GM21447 (cell line): ENCODE measurements around the gene WFDC1.
"Not testable (repeated sequence)": the region's sequence is repeated elsewhere in the genome, so short reads cannot be mapped to it uniquely, and the experiment has no call there.

Experiments
- ATAC-seq: cut with Tn5 transposase; IDR thresholded peaks from one replicate; pipeline ENCODE4 v1.9.1; 2021; ENCODE audit not compliant: unreplicated experiment

WFDC1 gene

DNA sequence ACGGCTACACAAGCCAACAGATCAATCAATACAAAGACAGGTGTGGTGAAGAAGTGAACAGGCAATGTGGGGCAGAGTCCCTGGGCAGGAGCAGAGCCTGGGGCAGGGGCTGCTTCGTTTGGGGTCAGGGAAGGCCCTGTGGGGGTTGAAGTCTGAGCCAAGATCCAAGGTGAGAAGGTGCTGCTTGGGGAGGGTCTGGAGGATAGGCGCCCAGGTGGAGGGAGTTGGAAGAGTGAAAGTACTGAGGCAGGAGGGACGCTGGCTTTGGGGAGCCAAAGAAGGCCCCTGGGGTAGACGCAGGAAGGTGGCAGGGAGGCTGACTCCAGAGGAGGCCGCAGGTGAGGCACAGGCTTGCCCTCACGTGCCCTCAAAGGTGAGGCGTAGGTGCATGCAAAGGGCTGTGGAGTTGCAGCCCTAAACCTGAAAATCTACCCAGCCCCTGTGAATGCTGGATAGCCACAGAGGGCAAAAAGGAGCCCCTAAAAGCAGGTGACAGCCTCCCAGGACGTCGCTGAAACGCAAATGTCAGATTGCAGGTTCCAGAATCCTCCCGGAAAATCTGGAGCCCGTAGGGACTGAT is 33.3 kb downstream of the WFDC1 start:
- ATAC-seq: no peak

- no peak for ATAC-seq
Observed at GRCh38 chr16:84329016-84329415, 34.3 kb downstream of the WFDC1 start.

- ATAC-seq: no peak
Observed at GRCh38 chr16:84329843-84330684, 35.4 kb downstream of the WFDC1 start.

GRCh38 chr16:84330685-84331050 is 36.0 kb downstream of the WFDC1 start:
- ATAC-seq: no peak

GRCh38 chr16:84331998-84332780 is 37.5 kb downstream of the WFDC1 start:
- no peak for ATAC-seq

DNA sequence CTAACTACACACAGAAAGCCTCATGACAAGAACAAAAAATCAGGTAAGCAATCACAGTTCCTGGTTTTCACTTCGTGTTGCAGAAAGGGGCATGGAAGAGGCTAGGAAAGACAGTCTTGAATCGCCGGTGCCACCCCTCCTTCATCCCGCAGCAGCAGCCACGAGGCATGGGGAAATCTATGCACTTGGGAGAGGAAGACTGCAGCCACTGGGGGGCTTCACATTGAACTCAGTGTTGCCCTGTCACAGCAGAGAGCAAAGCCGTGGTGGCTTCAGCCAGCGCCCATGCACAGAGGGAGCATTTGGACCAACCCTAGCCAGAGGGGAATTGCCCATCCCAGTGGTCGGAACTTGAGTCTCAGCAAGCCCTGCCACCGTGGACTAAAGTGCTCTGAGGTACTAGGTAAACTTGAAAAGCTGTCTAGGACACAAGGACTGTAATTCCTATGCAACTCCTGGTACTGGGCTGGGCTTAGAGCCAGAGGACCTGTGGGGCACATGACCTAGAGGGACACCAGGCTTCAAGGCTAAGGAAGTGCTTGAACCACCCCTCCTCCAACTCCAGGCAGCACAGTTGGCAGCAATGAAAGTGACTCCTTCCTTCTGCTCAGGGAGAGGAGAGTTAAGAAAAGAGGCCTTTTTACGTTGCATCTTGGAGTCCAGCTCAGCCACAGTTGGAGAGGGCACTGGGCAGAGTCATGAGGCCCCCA is 38.5 kb downstream of the WFDC1 start:
- no peak for ATAC-seq

DNA sequence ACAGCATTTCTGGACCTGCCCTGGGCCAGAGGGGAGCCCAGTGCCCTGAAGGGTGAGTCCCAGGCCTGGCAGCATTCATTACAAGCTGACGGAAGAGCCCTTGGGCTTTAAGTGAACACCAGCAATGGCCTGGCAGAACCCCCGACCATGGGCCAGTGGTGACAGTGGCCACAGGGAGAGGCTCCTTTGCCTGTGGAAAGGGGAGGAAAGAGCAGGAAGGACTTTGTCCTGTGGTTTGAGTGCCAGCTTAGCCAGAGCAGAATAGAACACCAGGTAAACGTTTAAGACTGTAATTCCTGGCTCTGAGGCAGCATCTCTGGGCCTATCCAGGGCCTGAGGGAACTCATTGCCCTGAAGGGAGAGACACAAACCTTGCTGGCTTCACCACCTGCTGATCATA is 39.4 kb downstream of the WFDC1 start:
- ATAC-seq: no peak

DNA sequence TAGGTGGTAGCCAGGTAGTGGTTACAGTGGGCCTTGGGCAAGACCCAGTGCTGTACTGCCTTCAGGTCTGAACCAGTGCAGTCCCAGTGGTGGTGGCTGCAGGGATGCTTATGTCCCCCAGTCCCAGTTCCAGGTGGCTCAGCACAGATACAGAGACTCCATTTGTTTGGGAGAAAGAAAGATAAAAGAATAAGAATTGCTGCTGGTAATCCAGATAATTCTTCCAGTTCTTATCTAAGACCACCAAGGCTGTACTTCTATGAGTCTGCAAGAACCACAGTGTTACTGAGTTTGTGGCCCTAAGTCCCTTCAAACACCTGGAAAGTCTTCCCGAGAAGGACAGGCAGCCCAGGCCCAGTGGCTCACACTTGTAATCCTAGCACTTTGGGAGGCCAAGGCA is 39.8 kb downstream of the WFDC1 start:
- ATAC-seq: no peak

DNA sequence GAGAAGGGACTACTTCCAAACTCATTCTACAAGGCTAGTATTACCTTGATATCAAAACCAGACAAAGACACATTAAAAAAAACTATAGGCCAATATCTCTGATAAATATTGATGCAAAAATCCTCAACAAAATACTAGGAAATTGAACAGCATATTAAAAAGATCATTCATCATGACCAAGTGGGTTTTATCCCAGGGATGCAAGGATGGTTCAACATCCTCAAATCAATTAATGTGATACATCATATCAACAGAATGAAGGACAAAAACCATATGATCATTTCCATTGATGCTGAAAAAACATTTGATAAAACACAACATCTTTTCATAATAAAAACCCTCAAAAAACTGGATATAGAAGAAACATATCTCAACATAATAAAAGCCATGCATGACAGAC is 42.6 kb downstream of the WFDC1 start:
- not testable (repeated sequence) for ATAC-seq

DNA sequence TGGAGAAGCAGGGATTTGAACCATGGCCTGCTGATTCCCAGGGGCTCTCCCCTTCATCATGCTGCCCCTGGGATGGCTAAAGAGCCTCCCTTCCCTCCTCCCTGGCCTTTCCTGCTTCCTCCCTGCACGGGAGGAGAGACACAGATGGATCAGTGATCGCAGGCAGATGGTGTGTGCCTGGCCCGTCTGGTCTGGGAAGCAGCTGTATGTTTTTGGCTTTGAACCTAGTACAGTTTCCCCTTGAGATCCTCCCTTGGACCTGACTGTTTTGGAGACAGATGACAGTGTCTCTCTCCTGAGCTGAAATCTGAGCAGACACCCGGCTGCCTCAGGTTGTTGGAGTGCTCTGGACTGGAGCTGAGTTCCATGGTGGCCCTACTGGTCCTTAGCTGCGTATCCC is 44.6 kb downstream of the WFDC1 start:
- no peak for ATAC-seq

GRCh38 chr16:84339766-84340165 is 45.1 kb downstream of the WFDC1 start:
- ATAC-seq: no peak

DNA sequence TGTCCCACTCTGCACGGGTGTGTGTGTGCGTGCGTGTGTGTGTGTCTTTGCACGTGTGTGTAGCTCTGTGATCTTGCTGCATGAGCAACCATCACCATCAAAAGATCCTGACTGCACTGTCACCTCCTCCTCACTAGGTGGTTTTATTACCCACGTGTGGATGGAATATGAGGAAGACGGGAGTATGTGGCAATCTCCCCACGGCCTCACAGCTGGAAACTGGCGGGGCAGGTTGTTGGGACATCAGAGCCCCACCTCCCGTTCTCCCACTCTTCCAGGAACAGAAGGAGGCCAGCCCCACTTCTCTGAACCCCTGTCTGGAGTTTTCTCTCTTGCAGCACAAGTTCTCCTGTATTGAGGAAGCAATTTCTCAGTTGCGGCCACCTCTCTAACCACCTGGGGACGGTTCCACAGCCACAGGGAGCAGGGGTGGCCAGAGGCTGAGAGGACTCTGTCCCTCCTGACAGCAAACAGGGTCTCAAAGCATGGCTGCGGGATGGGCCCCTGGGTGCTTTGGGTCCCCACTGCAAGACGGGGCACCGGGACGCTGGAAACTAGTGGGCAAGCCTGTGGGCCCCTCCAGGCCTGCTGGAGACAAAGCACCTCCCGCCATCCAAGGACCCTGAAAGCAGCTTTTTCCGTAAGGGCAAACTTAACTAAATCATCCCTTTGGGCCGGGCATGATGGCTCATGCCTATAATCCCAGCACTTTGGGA is 45.8 kb downstream of the WFDC1 start:
- no peak for ATAC-seq

DNA sequence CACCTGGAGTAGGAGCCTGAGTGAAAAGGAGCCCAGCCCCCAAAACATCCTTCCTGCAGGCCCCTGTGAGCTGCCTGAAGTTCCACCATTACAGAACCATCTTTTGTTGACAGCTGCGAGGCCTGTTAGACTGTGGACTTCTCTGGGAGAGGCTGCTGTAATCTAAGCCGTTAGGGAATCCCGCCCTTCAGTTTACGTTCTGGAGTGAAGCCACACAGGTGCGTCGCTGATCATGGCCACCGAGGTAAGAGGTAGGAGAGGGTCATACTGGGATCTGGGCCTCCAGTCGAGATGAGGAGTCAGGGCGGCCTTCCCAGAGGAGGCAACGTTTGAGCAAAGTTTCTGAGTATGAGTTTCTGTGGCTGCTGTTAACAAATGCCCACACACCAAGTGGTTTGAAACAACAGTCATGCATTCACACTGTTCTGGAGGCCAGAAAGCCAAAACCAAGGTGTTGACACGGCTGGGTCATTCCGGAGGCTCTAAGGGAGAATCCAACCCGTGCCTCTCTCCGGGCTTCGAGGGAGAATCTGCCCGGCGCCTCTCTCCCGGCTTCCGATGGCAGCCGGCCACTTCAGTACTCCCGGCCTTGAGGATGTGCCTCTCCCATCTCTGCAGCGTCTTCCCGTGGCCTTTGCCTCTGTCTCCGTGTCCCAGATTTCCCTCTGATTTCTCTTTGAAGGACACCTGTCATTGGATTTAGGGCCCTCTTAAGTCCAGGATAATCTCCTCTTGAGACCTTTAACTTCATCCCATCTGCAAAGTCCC is 47.0 kb downstream of the WFDC1 start:
- no peak for ATAC-seq

- ATAC-seq: not testable (repeated sequence)
Observed at GRCh38 chr16:84343800-84344199, 49.1 kb downstream of the WFDC1 start.

- ATAC-seq: no peak
Observed at GRCh38 chr16:84344781-84345180, 50.1 kb downstream of the WFDC1 start.

GRCh38 chr16:84347161-84347560 is 52.5 kb downstream of the WFDC1 start:
- ATAC-seq: no peak

DNA sequence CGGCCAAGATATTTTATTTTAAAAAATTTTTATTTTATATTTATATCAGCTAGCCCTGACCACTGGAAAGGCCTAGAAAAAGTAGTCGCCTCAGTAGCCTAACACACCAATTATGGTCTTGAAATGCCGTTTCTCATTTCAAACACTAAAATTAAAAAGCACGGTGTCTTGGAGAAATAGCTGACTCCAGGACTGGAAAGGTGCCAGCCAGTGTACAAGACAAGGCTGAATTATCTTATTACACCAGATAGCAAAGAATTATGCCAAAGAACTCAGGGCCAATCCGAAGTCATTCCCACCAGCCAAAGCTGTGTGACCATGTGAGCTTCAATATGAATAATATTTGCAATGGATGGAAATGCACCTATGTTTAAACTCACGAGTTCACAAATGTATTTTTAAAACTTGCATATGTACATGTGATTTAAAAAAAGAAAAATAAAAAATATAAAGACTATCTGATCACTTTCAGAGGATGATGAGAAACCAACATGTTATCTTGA is 53.8 kb downstream of the WFDC1 start:
- ATAC-seq: no peak

GRCh38 chr16:84349862-84350684 is 55.4 kb downstream of the WFDC1 start:
- no peak for ATAC-seq
